ENCODE measurements around the gene ACAP1.
"Not testable (repeated sequence)": the region's sequence is repeated elsewhere in the genome, so short reads cannot be mapped to it uniquely, and the experiment has no call there.

The ACAP1 gene

DNA sequence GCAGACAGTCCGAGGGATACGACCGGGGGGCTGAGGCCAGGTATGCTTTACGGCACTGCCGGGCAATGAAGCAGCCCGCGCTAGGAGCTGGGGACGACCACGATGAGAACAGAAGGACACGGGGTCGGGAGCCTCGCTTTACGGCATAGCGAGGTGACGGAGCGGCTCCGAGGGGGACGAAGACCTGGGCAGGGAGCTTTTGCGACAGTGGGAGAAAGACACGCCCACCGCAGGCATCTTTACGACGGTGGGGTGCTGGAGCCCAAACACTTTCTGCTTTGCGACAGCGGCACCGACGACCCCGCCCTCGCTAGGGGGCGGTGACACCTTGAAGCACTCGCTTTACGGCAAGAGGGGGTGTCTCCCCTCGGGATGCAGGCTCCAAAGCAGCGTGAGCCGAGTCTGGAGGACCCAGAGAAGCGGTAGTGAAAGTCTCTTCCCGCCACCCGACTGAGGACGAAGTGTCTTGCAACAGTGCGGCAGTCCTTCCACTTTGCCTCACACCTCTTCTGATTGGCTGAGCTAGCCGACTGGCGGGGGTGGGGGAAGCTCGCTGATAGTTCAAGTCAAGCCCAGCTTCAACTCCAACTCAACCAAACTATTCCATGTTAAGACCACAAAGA is 6.8 kb upstream of the ACAP1 start:
- peak; percentile 99 for DNase-seq

DNA sequence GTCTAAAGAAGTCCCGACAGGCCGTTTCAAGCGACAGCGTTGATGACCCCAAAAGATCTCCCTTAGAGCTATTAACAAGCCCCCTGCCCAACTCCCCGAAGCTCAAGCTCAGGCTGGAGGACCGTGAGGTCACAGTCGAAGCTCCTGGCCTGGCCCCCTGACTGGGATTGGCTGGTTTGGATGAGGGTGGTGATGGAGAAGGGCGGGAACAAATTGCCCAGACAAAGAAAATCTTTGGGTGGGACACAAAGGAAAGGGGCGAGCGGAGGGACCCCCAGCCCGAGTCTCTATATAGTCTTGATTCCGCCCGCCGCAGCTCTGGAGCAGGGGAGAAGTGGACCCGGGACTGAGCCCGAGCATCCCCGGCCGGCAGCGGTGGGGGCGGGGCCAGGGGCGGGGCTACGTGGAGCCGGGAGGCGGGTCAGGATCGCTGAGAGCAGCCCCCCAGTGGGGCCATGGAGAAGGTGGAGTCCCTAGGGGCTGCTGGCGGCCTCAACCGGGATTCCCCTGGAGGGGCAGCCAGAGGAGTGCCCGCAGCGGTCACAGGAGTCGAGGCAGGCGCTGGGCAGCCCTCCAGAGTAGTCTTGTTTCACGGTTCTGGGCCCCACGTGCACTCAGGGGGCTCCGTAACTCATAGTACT is 6.2 kb upstream of the ACAP1 start:
- peak; percentile 84 for DNase-seq

DNA sequence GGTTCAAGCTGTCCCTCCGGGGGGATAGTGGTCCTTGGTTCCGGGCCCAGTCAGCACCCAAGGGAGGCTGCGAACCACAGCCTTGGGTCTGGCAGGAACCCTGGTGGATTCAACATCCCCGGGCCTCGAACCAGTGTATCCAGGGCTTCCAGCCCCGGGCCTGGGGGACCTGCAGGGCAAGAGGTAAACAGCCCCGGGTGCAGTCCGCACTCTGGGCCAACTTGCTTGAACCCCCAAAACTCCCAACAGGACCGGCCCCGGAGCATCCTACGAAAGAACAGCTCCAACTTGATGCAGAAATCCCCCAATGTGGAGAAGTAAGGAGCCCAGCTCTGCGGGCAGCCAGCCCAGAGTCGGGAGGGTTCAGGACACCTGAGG is 5.7 kb upstream of the ACAP1 start:
- no peak for DNase-seq

DNA sequence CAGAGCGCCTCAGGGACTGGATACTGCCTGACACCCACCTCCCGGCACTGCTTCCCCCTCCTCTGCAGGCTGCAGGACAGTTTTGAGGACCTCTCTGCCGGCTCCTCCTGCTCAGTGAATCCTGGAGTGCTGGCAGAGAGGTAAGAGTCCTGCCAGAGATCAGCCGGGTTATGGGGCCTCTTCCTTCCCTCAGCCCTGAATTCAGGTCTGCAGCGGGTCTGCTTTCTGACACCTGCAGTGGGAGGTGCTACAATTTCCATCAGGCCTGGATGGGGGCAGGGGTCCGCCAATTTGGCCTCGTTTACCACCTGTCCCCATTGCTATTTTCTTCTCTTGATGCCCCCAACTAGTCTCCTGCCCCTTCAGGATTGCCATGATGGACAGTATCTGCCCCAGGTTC is 4.2 kb upstream of the ACAP1 start:
- no peak for DNase-seq

DNA sequence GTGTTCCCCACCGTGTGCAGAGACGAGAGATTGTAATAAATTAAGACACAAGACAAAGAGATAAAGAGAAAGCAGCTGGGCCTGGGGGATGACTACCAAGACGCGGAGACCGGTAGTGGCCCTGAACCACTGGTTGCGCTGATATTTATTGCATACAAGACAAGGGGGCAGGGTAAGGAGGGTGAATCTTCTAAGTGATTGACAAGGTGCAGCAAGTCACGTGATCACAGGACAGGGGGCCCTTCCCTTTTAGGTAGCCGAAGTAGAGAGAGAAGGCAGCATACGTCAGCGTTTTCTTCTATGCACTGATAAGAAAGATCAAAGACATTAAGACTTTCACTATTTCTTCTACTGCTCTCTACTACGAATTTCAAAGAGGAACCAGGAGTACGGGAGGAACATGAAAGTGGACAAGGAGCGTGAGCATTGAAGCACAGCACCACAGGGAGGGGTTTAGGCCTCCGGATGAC is 3.7 kb upstream of the ACAP1 start:
- DNase-seq, result not testable (repeated sequence)

DNA sequence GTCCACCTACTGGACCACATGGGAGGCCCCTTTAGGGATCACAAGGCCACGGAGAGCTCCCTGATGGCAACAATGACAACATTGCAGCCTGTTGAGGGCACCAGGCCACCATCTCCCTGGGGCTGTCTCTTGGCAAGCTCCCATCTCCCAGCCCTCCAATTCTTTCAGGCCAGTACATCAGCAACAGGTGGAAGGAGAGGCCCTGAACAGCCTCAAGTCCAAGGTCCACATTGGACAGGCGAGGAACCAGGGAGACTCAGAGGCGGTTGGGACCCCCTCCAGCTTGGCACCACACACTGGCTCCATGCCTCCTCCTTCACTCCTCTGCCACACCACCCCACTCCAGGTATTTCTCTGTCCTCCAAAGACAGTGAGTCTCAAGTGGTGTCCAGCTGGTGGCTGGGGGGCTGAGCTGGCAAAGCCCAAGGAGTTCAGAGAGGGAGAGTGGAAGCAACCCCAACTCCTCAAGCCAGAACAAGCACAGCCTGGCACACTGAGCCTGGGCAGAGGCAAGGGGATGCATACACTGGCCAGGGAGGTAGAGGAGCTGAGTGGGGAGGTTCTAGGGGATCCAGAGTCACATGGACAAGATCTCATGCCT is 1.3 kb upstream of the ACAP1 start:
- DNase-seq, result no peak

DNA sequence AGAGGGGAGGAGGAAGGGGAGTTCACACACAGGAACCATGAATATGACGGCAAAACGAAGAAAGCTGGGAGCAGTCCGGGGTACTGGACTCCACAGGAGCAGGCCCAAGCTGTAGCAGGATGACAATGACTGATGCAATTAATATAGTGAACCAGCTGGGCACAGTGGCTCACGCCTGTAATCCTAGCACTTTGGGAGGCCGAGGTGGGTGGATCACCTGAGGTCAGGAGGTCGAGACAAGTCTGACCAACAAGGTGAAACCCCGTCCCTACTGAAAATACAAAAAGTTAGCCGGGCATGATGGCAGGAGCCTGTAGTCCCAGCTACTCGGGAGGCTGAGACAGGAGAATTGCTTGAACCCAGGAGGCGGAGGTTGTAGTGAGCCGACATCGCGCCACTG is 564 bp upstream of the ACAP1 start:
- not testable (repeated sequence) for DNase-seq

DNA sequence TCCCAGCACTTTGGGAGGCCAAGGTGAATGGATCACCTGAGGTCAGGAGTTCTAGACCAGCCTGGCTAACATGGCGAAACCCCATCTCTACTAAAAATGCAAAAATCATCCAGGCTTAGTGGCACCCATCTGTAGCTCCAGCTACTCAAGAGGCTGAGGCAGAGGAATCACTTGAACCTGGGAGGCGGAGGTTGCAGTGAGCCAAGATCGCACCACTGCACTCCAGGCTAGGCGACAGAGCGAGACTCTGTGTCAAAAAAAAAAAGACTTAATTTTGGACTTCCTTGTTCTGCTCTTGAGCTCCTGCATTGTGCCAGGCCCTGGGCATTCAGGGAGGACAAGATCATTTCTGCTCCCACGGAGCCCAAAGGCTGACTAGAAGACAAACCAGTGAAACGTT is 1.3 kb downstream of the ACAP1 start:
- not testable (repeated sequence) for DNase-seq

DNA sequence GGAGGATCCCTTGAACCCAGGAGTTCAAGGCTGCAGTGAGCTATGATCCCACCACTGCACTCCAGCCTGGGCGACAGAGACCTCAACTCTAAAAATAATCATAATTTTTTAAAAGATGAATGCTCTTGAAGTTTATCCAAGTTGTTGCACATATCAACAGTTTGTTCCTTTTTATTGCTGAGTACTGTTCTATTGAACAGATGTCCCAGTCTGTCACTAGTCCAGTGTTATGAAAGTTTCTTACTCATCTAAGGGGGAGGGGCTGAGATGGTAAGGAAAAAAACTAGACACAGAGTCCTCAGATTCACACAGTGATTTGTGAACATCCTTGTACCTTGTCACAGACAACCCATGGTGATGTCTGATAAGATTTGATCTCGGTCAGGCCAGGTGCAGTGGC is 3.9 kb downstream of the ACAP1 start:
- DNase-seq, result no peak

DNA sequence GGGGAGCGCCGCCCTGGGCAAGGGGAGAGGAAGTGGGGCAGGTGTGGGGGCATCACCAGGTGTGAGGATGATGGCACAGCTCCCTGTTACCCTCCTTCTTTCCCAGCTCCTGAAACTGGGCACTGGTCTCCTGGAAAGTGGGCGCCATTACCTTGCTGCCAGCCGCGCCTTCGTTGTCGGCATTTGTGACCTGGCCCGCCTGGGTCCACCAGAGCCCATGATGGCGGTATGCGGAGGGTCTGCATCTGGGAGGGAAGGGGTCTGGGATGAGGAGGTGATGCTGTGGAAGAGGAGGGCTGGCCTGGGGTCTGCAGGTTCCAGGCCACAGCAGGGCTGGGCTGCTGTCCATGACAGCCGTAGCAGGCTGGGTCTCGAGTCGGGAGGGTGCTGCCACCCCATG is 5.5 kb downstream of the ACAP1 start:
- DNase-seq, result no peak

DNA sequence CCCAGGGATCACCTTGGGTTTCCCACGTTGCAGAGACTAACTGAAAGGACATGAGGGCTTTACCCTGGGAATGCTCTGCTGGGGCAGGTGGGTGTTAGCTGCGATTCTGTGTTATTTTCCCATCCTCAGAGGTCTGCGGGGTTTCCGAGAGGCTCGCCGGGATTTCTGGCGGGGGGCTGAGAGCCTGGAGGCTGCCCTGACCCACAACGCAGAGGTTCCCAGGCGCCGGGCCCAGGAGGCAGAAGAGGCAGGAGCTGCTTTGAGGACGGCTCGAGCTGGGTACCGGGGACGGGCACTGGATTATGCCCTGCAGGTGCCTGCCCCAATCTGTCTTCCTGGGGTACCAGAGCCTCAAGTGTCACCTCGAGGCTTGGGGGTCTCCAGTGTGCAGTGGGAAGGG is 6.9 kb downstream of the ACAP1 start:
- DNase-seq, result no peak

DNA sequence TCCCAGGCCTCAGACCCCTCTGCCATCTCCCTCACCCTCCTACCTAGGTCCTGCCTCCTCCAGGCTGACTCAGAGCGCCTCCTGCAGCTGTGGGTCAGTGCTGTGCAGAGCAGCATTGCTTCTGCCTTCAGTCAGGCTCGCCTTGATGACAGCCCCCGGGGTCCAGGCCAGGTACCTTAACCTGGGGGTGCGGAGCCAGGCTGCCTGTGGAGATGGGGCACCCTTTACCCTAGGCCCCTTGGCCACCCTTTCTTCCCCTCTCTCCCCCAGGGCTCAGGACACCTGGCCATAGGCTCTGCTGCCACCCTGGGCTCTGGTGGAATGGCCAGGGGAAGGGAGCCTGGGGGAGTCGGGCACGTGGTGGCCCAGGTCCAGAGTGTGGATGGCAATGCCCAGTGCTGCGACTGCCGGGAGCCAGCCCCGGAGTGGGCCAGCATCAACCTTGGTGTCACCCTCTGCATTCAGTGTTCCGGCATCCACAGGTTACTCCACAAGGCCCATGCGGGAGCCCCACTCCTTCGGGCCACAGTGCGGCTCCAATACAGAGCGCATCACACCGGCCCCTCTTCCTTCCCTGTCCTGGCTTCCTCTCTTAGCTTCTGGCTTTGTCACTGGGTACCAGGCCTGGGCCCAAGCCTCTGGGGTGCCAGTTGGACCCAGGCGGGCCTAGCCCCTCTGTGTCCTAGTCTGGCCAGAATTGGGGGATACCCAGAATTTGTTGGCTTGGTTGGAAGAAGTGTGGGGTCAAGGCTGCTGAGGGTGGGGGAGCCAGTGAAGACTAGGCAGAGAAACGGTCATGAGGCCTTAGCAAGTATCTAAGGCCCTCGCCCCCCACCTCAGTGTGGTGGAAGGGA is 10.7 kb downstream of the ACAP1 start:
- DNase-seq, result no peak

DNA sequence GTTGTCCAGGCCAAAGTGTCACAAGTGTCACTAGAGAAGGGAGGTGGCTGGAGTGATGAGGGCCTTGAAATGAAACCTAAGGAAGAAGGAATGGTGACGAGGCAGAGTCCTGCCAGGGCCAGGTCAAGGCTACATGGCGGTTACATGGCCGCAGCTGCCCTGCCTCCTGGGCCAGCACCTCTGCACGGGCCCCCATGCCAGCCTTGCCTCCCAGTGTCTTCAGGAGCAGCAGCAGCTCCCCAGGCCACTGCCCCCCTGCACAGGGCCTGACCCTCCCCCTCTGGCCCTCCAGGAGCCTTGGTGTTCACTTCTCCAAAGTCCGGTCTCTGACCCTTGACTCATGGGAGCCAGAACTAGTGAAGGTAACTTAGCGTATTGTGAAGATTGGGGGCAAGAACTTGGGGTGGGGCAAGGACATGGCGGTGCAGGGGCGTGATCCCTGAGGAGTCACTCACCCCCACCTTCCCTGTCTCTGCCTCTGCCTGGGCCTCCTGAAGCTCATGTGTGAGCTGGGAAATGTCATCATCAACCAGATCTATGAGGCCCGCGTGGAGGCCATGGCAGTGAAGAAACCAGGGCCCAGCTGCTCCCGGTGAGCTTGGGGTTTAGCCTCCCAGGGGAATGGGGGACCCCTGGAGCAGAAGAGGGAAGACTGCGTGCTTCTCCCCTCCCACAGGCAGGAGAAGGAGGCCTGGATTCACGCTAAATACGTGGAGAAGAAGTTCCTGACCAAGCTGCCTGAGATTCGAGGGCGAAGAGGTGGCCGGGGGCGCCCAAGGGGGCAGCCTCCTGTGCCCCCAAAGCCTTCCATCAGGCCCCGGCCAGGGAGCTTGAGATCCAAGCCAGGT is 11.5 kb downstream of the ACAP1 start:
- DNase-seq, result no peak

DNA sequence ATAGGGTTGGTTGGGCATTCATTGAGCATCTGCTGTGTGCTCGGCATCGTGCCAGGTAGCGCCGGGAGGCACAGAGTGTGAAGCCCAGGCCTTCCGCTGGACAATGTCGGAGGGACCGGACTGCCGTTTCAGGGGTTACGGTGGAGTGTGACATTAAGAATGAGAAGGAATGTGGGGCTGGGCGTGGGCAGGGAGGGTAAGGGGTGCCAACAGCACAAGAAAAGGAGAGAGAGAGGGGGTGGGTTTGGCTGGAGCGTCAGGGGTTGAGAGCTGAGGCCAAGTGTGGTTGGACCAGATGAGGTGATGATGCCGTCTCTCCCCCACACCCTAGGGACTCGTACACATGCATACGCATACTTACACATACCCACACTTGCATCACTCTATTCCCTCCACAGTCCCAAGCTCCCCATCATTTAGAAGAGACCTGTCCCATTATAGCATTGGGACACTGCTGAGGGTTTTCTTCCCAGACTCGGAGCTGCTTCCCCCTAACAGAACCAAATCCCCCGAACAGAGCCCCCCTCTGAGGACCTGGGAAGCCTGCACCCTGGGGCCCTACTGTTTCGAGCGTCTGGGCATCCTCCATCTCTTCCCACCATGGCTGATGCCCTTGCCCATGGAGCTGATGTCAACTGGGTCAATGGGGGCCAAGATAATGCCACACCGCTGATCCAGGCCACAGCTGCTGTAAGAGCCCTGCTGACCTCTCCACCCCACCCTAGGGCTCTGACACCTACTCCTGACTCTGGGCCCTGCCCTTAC is 12.3 kb downstream of the ACAP1 start:
- DNase-seq, result no peak

DNA sequence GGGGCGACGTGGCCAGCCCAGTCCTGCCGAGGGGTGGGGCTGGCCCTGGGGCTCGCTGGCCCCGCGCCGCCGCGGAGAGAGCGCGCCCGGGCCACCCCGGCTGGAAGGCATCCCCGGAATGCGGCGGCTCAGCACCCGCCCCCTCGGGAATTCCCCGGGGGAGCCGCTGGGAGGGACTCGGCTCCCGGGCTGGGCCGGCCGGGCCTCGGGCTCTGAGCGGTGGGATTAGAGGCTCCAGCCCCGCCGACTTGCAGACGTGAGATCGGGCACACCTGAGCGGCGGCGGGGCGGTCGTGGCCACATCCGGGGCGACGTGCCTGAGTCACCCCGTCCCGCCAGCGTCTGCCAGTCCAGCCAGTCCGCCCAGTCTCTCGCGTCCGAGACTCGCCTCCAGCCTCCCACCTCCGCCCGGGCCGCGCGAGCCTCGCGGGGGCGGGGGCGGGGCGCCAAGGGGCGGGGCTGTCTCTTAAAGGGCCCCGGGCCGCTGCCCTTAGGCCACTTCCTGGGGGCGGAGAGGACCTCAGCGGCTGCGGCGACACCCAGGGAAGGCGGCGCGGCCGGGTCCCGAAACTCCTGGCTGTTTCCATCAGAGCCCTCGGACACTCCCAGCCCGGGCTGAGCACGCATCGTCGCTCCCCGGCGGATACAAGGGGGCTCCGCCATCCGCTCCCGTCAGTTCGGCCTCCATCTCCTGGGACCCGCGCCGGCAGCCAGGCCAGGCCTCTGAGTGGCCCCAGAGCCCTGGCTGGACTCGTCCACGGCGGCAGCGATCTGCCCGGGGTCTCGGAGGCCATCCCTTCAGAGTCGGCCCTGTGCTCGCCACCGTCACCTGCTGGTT is 15.6 kb downstream of the ACAP1 start, which contains the start of gene KCTD11:
TSS of gene KCTD11 (plus strand) at position 498 of the 838 bp plus-strand sequence.
- DNase-seq, result peak; percentile 97

DNA sequence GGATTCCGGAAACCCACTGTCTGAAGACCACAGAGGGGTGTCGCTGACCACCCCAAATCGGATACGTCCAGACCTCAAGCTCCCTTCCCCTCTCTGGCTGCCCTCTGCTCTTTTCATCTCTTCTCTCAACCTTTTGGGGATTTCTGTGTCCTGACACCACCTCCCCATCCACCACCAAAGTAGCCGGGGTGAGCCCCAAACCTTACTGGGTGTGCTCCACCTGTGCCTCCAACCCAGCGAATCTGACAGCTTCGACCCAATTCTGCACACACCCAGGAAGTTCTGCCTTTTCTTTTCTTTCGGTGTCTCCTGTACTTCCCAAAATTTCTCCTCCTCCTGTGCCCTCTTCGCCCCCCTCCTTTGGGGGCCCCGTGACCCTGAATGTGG is 16.2 kb downstream of the ACAP1 start:
- no peak for DNase-seq

DNA sequence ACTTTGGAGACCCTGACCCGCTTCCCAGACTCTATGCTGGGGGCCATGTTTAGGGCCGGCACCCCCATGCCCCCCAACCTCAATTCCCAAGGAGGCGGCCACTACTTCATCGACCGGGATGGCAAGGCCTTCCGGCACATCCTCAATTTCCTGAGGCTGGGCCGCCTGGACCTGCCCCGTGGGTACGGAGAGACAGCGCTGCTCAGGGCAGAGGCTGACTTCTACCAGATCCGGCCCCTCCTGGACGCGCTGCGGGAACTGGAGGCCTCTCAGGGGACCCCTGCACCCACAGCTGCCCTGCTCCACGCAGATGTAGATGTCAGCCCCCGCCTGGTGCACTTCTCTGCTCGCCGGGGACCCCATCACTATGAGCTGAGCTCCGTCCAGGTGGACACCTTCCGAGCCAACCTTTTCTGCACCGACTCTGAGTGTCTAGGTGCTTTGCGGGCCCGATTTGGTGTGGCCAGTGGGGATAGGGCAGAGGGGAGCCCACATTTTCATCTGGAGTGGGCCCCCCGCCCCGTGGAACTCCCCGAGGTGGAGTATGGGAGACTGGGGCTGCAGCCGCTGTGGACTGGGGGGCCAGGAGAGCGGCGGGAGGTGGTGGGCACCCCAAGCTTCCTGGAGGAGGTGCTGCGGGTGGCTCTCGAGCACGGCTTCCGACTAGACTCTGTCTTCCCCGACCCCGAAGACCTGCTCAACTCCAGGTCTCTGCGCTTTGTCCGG is 16.7 kb downstream of the ACAP1 start:
- no peak for DNase-seq

DNA sequence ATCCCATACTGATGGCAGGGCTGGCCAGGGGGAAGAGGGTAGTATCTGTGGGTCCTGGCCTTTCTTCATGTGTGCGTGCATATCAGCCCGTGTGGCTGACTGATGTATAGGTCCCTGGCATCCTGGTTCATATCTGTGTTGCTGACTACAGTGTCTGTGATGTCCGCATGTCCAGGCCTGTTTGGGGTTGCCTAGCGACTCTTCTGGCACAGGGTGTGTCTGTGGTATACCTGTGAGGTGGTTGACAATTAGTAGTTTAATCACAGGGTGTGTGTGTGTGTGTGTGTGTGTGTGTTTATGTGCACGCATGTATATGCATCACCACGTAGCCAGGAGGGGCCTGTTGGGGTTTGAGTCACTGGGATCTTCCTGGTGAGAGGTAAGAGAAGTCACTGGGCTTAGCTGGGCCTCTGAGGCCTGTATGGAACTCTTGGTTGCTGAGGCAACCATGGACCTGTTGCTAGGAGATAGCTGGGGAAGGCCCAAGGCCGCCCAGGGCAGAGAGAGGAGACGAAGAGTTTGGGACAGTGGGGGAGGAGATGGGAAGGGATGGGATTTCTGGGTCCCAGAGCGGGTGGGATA is 18.0 kb downstream of the ACAP1 start:
- peak; percentile 50 for DNase-seq

DNA sequence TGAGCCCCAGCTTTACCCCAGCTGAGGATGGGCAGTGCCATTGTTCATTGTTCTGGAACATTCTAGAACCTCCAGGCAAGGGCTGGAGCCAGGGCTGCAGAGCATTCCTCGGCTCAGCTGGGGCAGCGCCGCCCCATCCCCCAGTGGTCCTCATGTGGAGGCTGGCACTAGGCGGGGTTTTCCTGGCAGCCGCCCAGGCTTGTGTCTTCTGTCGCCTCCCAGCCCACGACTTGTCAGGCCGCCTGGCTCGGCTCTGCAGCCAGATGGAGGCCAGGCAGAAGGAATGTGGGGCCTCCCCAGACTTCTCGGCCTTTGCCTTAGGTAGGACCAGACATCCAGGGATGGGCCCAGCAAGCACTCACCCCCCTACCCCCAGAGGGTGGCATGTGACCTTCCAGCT is 18.7 kb downstream of the ACAP1 start, which contains the start of gene TMEM95:
TSS of gene TMEM95 (plus strand) at position 104 of the 400 bp plus-strand sequence. CDS start at position 153, 49 bp downstream.
- peak; percentile 65 for DNase-seq

DNA sequence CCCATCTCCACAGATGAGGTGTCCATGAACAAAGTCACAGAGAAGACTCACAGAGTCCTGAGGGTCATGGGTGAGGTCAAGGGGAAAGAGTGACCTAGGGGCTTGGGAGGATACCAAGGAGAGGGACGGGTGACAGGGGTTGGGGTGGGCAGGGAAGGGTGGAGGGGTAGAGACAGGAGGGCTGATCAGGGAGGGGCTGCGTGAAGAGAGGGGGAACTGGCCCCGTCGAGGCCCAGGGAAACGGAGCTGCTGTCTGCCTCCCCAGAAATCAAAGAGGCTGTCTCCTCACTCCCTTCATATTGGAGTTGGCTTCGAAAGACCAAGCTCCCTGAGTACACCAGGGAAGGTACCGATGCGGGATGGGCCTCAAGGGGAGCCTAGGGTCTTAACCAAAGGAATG is 19.2 kb downstream of the ACAP1 start:
- DNase-seq, result no peak

Data from EL (cell line).